Activated CD4-positive, alpha-beta T cell treated with anti-CD3 and anti-CD28 coated beads for 48 hours (primary cell): ENCODE data around the gene FOXP1.
"Not testable (repeated sequence)": the region's sequence is repeated elsewhere in the genome, so short reads cannot be mapped to it uniquely, and the experiment has no call there.

Experiments used
- DNase-seq: peaks from one replicate; pipeline ENCODE4 v3.0.0-alpha.2; 2020

Gene FOXP1

GRCh38 chr3:71358243-71358642, 225.3 kb downstream of the FOXP1 start:
- DNase-seq, result peak; percentile 30

DNA sequence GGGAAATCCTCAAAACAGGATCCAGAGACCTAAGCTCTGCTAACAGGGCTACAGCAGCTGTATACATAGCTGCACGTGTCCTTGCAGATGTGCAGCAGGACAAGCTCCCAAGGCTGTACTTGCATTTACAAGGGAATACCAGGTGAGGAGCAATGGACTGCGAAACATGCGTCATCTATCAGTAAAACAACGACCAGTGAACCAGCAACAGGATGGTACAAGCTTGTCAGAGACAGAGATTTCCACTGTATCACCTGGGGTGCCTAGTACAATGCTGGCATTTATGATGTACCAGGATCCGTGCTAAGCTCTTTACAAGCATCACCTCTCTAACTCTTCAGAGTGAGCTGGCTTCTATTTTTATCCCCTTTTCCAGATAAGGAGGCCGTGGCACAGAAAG, 227.3 kb downstream of the FOXP1 start:
- DNase-seq, result peak; percentile 27

GRCh38 chr3:71355862-71356261, 227.7 kb downstream of the FOXP1 start:
- peak; percentile 65 for DNase-seq

DNA sequence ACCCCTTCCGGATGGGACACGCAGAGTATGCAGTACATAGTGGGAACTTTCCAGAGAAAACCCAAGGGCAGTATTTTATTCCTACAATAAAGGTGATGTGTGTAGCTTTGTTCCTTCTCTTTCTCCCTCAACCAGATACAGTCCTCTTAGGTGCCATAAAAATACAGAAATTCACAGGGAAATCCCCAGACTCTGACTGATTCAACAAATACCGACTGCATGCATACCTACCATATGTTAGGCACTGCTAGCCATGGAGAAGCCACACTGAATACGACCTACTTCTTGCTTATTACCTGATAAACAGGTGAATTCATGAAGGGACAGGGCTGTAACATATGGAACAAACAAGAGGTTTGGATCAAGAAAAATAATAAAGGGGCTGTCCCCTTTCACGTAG, 228.5 kb downstream of the FOXP1 start:
- no peak for DNase-seq

DNA sequence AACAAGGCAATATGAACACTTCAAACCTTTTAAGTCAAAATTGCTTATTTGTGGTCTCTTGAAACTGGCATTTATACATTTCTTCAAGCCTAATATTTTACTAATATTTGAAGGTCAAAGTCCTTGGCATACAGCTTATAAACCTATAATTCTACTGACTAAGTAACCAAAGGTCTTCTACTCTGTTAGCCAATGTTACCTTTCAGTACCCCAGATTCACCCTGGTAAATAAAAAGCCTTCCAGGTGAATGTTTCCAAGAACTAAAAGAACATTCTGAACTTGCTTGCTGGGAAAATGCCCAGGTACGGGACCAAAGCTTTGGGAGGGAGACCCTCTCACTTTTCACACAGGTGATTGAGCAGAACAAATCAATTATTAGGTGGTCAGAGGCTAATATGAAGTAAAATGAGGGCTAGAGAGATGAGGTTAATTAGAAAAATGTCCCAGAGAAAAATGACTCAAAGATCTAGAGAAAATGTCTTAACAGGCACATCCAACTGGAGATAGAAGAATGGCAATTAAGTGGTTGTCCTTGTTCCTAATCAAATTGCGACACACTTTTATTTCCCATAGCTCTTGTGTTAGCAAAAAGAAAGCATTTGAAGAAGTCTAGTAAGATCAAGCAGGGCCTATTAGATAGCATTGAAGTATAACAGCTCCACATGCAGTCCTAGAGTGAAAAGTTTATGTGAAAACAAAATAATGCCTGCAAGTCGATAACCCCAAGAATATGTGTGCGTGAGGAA, 232.0 kb downstream of the FOXP1 start:
- no peak for DNase-seq

GRCh38 chr3:71350998-71351397, 232.5 kb downstream of the FOXP1 start:
- DNase-seq, result no peak

DNA sequence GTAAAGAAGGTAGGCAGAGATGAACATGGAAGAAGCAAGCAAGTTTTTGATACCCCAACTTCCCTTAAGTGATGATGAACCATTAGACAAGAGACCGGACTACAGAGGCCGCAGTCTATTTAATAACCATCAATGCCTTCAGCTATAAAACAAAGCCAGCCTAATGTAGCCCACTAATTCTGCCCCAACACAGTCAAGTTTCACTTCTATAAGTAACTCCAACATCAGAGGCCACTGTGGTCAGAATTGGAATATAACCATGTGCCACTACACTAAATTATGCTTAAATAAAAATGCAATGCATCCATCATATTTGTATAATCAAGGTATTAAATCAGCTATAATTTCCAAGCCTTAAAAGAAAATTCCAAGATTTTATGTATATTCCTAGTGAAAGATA, 234.7 kb downstream of the FOXP1 start:
- DNase-seq, result no peak

DNA sequence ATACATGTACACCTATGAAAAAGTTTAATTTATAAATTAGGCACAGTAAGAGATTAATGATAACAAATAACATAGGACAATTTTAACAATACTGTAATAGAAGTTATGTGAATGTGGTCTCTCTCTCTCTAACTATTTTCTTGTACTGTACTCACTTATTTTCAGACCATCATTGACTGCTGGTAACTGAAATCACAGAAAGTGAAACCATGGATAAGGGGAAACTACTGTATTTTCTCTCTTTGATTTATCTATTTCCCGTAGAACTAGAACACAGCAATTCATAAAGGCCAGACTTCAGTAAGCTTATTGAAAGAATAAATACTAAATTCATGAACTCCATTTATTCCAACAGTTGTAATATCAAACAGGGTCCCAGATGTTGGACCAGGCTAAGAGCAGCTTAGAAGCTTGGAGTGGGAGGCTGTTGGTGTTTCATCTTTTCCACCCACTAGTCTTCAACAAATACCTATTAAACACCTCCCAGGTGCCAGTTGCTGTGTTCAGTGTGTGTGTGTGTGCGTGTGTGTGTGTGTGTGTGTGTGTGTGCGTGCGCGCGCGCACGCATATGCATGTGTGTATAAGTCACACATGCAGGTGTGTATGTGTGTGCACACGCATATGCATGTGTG, 235.4 kb downstream of the FOXP1 start:
- DNase-seq, result no peak

DNA sequence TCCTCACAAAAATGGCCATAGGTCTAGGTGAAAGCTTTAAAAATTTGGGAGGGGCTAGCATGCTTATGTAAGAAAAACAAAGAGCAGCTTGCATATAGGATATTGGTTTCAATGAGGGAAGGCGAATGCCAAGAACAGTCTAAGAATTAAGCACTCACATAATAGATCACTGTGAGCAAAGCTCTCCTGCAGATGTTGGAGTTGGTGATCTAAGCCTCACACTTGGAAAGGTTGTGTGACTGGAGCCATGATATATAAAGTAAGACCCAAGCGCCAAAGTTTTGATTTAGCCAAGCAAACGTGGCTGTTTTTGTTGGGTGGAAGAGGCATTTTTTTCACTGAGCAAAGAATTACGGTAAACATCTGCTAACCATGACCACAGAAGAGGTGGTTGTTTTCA, 237.5 kb downstream of the FOXP1 start:
- DNase-seq, result no peak

DNA sequence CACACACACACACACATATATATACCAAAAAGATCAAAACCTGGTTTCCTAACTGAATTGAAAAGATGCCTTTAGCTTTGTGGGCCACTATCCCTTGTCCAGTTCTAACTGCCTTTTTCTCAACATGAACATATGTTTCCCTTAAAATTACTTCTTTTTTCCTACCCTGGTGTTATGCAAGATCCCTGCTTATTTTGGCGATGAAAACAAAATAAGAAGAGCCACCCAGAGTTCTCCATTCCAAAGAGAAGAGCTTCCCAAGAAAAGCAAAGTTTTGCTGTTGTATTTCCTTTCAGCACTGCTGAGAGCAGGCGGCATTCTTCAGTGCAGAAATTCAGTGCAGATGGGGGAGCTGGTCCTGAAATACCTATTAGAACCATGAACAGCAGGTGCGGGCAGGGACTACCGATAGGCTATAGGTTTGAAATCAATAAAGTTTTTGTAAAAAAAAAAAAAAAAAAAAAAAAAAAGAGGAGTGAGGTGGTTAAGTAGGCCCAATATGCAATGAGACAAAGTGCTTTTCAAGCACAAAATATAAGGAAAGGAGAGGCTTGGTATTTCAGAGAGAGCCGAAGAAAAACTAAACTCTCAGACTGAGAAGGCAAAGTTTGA, 238.0 kb downstream of the FOXP1 start:
- no peak for DNase-seq

DNA sequence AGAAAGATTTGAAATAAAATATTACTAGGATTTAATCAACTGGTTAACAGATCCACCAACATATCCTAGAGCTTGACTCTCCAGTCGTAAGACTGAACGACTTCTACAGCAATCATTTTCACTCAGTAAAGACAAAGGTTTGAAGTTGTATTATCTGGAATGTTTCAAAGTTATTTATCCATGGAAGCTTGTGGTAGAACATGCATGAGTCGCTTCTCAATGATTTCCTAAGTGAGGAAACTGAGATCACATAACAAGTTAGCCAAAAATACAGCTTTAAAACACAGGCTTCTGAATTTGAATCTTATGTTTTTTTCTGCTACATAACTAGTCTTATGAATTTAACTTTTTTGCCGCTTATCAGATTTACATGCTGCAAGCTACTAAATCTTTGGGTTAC, 241.8 kb downstream of the FOXP1 start:
- DNase-seq, result no peak

DNA sequence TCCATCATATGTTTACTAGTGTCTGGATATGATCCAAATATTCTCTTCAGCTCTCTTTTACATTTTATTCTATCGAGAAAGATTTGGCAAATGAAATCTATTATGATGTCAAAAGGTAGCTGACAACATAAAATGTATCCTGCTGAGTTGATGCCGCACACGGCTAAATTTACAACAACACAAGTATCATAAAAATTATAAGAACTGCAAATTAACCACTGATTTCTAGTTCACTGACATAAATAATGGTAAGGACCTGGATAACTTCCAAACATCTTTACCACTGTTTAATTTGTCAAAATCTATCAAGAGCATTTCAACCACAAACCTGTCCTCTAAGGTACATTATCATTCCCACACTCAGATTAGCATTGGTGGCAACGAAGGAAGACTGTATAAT, 244.5 kb downstream of the FOXP1 start:
- no peak for DNase-seq

DNA sequence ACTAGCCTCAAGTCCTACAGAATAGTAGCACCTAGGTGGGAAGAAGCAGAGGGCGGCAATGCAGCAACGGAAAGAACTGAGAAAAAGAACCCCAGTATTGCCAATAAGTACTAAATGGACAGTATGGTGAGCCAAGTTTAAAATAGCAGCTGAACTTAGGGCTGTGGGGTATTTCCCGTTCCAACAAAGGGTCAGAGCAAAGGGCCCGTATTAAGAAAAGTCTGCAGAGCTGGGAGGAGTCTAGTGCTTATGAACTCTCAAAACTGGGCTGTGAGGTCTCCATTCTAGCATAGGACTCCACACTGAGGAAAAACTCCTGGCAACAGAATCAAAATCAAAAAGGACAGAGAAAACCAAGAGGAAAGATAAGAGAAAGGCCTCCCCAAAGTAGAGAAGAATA, 250.7 kb downstream of the FOXP1 start:
- DNase-seq, result no peak

GRCh38 chr3:71330909-71331308, 252.6 kb downstream of the FOXP1 start:
- DNase-seq, result no peak

GRCh38 chr3:71330505-71330904, 253.0 kb downstream of the FOXP1 start:
- DNase-seq, result no peak

- DNase-seq, result no peak
These were observed 253.7 kb downstream of the FOXP1 start for GRCh38 chr3:71329817-71330216.

DNA sequence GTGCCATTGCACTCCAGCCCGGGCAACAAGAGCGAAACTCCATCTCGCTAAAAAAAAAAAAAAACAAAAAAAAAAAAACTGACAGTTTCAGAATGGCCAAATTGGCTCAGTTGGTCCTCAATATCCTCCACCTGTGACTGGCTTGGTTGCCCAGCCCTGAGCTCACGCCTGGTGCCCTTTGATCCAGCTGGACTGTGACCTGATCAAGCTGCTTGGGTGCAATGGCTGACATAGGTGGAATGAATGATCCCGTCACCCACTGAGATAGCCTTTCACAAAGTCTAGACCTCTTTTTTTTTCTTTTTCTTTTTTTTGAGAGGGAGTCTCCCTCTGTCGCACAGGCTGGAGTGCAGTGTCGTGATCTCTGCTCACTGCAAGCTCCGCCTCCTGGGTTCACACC, 254.6 kb downstream of the FOXP1 start:
- no peak for DNase-seq

DNA sequence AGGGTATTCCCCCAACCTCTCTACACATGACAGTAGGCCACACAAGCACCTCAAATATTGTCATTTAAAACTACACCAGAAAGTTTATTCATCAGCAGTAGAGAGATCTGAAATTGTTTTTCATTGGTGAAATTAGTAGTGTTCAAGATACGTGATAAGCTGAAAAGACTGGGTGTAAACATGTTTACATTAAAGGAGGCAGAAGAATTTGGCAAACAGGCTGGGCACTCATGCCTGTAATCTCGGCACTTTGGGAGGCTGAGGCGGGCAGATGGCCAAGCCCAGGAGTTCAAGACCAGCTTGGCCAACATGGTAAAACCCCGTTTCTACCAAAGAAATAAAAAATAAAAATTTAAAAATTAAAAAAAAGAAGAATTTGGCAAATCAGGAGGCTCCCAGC, 255.6 kb downstream of the FOXP1 start:
- DNase-seq, result no peak

DNA sequence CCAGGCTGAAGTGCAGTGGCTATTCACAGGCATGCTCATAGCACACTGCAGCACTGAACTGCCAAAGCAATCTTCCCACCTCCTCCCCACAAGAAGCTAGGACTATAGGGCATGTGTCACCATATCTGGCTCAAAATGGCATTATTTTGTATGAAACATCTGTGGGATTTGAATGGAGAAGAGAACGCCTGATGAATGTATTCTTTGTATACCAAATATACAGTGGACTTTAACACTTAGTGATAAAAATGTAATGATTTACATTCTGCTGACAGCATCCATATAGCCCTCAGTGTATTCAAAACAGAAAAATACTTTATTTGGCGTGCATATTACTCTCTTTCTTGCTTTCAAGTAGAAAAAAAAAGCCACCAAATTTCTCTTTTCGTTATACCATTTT, 257.8 kb downstream of the FOXP1 start:
- DNase-seq, result no peak

DNA sequence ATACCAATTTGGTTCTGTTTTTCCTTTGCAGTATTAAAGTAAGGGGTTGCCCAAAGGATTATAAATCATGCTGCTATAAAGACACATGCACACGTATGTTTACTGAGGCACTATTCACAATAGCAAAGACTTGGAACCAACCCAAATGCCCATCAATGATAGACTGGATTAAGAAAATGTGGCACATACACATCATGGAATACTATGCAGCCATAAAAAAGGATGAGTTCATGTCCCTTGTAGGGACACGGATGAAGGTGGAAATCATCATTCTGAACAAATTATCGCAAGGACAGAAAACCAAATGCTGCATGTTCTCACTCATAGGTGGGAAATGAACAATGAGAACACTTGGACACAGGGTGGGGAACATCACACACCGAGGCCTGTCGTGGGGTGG, 259.3 kb downstream of the FOXP1 start:
- not testable (repeated sequence) for DNase-seq

DNA sequence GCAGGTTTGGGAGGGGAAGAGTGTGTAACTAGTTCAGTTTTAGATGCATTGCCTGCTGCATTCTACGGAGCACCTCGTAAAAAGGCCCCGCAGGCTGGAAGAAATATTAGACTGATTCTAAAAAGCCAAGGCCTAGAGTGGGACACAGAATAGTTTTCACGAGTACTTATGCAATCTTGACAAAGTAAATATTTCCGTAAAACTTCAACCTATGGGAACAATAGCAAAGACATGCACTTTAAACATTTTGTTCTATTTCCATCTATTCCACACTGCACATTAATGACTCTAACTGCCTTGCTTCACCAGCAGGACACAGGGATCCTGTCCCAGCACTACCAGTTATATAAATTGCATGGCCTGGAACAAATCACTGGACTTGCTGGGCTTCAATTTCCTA, 260.0 kb downstream of the FOXP1 start:
- DNase-seq, result no peak

GRCh38 chr3:71322154-71322553, 261.4 kb downstream of the FOXP1 start:
- DNase-seq, result no peak

GRCh38 chr3:71319771-71320170, 263.8 kb downstream of the FOXP1 start:
- DNase-seq, result no peak

DNA sequence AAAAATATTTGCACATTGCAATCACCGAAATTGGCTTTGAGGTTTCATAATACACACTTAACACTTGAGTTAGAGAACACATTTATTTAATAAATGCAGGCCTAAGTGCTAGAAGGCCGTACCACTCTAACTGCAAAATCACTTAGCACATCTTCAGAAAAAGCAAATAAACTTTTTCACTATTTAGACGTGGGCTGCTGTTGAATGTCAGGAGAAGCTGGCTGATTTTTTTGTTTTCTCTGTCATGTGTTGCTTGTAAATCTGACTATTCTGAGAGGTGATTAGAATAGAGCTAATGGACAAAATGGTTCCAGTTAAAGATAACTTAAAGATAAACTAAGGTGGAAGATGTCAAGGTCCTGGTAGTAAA, 265.1 kb downstream of the FOXP1 start:
- DNase-seq, result no peak
